Adrenal gland (tissue), 5 donors: ENCODE data around the gene NACAD.

Source experiments
- POLR2A ChIP-seq, 2 donors: fragments of 450-650 bp; IDR thresholded peaks; one replicate each; pipeline ENCODE4 v1.6.1; 2017; ENCODE audit warnings: antibody characterized with exemption in 2 of 2, mild to moderate bottlenecking in 2 of 2, moderate library complexity in 1 of 2
- TF ChIP-seq, protein P1 (sequence below), 6 experiments: fragments of 450-650 bp in 4 of 6; fragments of 200-600 bp in 2 of 6; sonication (generic) in 1 of 6; IDR thresholded peaks; 1 replicate in 5 of 6; 2 replicates in 1 of 6; pipeline versions ENCODE4 v1.5.1 to v1.8.0; 2016 to 2021; ENCODE audit warnings: antibody characterized with exemption in 6 of 6, mild to moderate bottlenecking in 2 of 6, moderate library complexity in 1 of 6
- donor health status: DM: no; HTN: no; CAD: no.

DNA sequence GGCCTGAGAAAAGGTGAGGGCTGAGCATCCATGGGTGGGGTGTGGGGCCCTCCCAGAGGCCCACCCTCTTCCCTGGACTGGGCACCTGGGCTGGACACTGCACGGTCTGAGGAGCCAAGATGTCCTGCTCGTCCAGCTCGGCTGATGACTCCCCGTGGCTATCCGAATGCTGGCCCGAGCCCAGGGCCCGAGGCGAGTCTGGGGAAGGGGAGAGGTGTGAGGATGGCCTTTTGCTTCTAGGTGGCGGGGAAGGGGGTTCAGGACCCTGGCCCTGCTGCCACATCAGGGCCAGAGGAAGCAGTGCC, 7.1 kb downstream of the NACAD start:
- TF ChIP-seq, protein P1, sequence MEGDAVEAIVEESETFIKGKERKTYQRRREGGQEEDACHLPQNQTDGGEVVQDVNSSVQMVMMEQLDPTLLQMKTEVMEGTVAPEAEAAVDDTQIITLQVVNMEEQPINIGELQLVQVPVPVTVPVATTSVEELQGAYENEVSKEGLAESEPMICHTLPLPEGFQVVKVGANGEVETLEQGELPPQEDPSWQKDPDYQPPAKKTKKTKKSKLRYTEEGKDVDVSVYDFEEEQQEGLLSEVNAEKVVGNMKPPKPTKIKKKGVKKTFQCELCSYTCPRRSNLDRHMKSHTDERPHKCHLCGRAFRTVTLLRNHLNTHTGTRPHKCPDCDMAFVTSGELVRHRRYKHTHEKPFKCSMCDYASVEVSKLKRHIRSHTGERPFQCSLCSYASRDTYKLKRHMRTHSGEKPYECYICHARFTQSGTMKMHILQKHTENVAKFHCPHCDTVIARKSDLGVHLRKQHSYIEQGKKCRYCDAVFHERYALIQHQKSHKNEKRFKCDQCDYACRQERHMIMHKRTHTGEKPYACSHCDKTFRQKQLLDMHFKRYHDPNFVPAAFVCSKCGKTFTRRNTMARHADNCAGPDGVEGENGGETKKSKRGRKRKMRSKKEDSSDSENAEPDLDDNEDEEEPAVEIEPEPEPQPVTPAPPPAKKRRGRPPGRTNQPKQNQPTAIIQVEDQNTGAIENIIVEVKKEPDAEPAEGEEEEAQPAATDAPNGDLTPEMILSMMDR (IDR thresholded peaks at IDR 0.05): no peak
- TF ChIP-seq POLR2A (IDR thresholded peaks at IDR 0.05): no peak
